ENCODE measurements around the gene PSEN1. TPM values are rescaled to one million over a fixed set of nuclear protein-coding genes. Genes with fewer than 3 reads are reported as not detected.

Gene PSEN1
- total RNA-seq, 1 donor from 2014 or later = 58.6 TPM

DNA sequence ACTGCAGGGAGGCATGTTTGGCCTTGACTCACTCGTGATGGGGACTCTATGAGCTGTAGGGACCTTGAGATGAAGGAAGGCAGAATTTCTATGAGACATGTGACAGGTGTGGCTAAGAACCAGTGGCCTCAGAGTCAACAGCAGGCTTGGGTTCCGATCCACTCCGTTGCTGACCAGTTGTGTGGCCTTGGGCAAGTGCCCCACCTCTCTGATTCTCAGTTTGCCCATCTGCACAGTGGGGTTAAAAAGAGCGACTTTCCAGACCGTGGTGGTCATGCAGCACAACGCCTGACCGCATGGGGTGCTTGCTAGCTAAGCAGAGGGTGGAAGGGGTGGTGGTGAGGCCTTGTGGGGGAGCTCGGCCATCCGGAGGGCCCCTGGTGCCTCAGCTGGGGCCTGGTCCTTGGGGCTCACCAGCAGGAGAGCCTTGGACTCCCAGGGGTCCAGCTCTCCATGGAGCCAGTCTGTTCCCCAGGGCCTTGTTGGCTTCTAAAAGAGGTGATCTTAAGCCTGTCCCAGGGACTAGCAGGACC is 119.5 kb downstream of the PSEN1 start:
- DNase-seq (ENCODE audit: low spot score) = no peak
- Mint-ChIP-seq H3K27me3 (ENCODE audit: low read depth) (no peaks in the 10 kb centered on the region), H3K27ac (ENCODE audit: unreplicated experiment) (no peak overlapping the region), H3K9me3 (ENCODE audit: low read depth) (no peaks in the 10 kb centered on the region), H3K4me3 (ENCODE audit: unreplicated experiment) (no peak overlapping the region), H3K36me3 (ENCODE audit: low read depth) (no peaks in the 10 kb centered on the region), H3K4me1 (ENCODE audit: low read depth) (no peaks in the 10 kb centered on the region)
- TF ChIP-seq, protein P1, sequence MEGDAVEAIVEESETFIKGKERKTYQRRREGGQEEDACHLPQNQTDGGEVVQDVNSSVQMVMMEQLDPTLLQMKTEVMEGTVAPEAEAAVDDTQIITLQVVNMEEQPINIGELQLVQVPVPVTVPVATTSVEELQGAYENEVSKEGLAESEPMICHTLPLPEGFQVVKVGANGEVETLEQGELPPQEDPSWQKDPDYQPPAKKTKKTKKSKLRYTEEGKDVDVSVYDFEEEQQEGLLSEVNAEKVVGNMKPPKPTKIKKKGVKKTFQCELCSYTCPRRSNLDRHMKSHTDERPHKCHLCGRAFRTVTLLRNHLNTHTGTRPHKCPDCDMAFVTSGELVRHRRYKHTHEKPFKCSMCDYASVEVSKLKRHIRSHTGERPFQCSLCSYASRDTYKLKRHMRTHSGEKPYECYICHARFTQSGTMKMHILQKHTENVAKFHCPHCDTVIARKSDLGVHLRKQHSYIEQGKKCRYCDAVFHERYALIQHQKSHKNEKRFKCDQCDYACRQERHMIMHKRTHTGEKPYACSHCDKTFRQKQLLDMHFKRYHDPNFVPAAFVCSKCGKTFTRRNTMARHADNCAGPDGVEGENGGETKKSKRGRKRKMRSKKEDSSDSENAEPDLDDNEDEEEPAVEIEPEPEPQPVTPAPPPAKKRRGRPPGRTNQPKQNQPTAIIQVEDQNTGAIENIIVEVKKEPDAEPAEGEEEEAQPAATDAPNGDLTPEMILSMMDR (IDR thresholded peaks at IDR 0.05) = no peak

DNA sequence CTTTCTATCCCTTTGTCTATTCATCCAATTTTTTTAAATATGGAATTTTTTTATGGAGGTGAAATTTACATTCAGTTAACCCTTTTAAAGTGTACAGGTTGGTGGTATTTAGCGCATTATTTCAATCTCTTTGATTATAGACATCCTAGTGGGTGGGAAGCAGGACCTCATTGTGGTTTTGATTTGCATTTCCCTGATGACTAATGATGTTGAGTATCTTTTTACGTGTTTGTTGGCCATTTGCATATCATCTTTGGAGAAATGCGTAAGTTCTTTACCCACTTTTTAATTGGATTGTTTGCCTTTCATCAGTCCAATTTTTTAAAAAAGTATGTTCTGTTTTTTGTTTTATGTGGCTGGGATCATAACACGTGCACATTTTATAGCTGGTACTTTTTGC is 121.8 kb downstream of the PSEN1 start:
- no peaks in the 10 kb centered on the region for H3K4me1 Mint-ChIP-seq (ENCODE audit: low read depth)
- H3K36me3 Mint-ChIP-seq (ENCODE audit: low read depth) = no peaks in the 10 kb centered on the region
- no peaks in the 10 kb centered on the region for H3K9me3 Mint-ChIP-seq (ENCODE audit: low read depth)
- H3K27ac Mint-ChIP-seq (ENCODE audit: unreplicated experiment) = no peak overlapping the region
- DNase-seq (ENCODE audit: low spot score) = no peak
- H3K27me3 Mint-ChIP-seq (ENCODE audit: low read depth) = no peaks in the 10 kb centered on the region
- H3K4me3 Mint-ChIP-seq (ENCODE audit: unreplicated experiment) = no peak overlapping the region
- TF ChIP-seq, protein P1 (IDR thresholded peaks at IDR 0.05) = no peak

DNA sequence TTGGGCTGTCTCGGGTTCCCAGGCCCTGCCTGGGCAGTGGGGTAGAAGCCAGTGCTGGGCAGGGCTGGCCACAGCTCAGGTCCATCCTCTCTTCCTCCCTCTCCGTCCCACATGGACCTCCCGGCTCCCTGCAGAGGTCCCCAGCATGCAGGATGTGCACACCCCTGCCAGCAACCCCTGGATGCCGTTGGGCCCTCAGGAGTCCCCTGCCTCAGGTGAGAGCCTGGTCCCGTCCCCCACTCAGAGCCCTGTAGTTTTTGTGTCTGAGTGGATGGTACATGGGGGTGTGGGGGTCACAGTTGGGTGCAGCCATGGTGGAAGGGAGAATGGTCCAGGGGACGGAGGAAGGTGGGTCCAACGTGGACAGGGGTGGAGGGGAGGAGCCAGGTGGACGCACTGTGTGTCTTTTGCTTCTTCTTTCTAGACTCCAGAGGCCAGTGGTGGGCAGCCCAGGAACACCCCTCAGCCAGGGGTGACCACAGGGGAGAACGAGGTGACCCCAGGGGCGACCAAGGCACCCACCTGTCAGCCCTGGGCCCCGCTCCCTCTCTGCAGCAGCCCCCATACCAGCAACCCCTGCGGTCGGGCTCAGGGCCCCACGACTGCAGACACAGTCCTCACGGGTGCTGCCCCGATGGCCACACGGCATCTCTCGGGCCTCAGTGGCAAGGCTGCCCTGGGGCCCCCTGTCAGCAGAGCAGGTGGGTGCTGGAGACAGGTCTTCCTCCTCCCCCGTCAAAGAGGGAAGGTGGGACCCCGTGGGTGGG is 122.7 kb downstream of the PSEN1 start:
- no peaks in the 10 kb centered on the region for H3K4me1 Mint-ChIP-seq (ENCODE audit: low read depth)
- TF ChIP-seq, protein P1 (IDR thresholded peaks at IDR 0.05) = no peak
- no peak overlapping the region for H3K4me3 Mint-ChIP-seq (ENCODE audit: unreplicated experiment)
- no peaks in the 10 kb centered on the region for H3K27me3 Mint-ChIP-seq (ENCODE audit: low read depth)
- H3K9me3 Mint-ChIP-seq (ENCODE audit: low read depth) = no peaks in the 10 kb centered on the region
- H3K27ac Mint-ChIP-seq (ENCODE audit: unreplicated experiment) = no peak overlapping the region
- no peaks in the 10 kb centered on the region for H3K36me3 Mint-ChIP-seq (ENCODE audit: low read depth)
- DNase-seq (ENCODE audit: low spot score) = peak; percentile 92

DNA sequence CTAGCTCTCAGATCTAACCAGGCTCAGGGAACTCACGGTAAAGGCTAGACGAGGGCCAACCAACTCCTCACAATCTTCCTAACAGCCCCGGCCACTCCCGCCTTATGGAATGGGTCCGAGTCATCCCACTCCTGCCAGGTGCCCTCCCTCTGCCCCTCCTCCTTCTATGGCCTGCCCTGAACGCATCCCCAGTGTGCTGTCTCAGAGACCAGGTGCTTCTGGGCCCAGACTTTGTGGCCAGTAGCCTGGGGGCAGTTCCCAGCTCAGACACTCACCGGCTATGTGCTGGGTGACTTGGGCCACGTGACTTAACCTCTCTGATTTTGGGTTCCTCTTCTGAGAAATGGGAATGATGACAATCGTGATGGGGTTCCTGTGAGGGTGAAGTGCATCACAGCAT is 123.5 kb downstream of the PSEN1 start:
- no peak overlapping the region for H3K27ac Mint-ChIP-seq (ENCODE audit: unreplicated experiment)
- no peaks in the 10 kb centered on the region for H3K36me3 Mint-ChIP-seq (ENCODE audit: low read depth)
- H3K9me3 Mint-ChIP-seq (ENCODE audit: low read depth) = no peaks in the 10 kb centered on the region
- DNase-seq (ENCODE audit: low spot score) = no peak
- no peaks in the 10 kb centered on the region for H3K27me3 Mint-ChIP-seq (ENCODE audit: low read depth)
- no peak overlapping the region for H3K4me3 Mint-ChIP-seq (ENCODE audit: unreplicated experiment)
- no peaks in the 10 kb centered on the region for H3K4me1 Mint-ChIP-seq (ENCODE audit: low read depth)
- TF ChIP-seq, protein P1 (IDR thresholded peaks at IDR 0.05) = no peak

DNA sequence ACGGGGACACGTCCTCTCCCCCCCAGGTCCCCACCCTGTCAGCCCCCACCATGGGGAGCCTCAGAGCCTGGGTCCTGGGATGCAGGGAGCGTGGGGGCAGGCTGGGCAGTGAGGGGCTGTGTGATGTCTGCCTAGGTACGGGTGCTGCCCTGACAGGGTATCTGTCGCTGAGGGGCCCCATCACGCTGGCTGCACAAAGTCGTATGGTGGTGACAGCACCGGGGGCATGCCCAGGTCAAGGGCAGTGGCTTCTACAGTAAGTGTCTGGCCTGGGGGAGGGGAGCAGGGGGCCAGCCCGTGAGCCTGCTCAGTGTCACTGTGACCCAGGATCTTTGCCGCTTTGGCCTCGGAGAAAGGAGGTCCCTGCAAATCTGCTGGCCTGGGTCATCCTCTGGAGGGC is 124.3 kb downstream of the PSEN1 start:
- Mint-ChIP-seq H3K9me3 (ENCODE audit: low read depth) (no peaks in the 10 kb centered on the region), H3K4me1 (ENCODE audit: low read depth) (no peaks in the 10 kb centered on the region), H3K27me3 (ENCODE audit: low read depth) (no peaks in the 10 kb centered on the region), H3K36me3 (ENCODE audit: low read depth) (no peaks in the 10 kb centered on the region), H3K27ac (ENCODE audit: unreplicated experiment) (no peak overlapping the region), H3K4me3 (ENCODE audit: unreplicated experiment) (no peak overlapping the region)
- no peak for DNase-seq (ENCODE audit: low spot score)
- TF ChIP-seq, protein P1 (IDR thresholded peaks at IDR 0.05) = no peak
